ENCODE results near the gene ACP4.
"Not testable (repeated sequence)": the region's sequence is repeated elsewhere in the genome, so short reads cannot be mapped to it uniquely, and the experiment has no call there.

- TF ChIP-seq CTCF (IDR thresholded peaks at IDR 0.05 in 4 of 5, conservative IDR thresholded peaks at IDR 0.05 in 1 of 5); POLR2A (IDR thresholded peaks at IDR 0.05): not testable (repeated sequence)
Measured at GRCh38 chr19:50759076-50759475, 31.1 kb upstream of the ACP4 start.
